A673 (cell line): ENCODE results near the gene PLEKHM1. TPM values are rescaled to one million over a fixed set of nuclear protein-coding genes. Genes with fewer than 3 reads are reported as not detected.
"Not testable (repeated sequence)": the region's sequence is repeated elsewhere in the genome, so short reads cannot be mapped to it uniquely, and the experiment has no call there.

Source experiments
- BruUV-seq: library from RNA; stranded (reverse); fragments of 400-500 nt; replicated peaks from 2 replicates; lab custom pipeline; 2021; lab: Mats Ljungman, UMichigan
- CTCF ChIA-PET: fragments of 300-600 bp; sonication (Branson Sonifier 250); formaldehyde crosslinking; loops from one replicate; lab custom pipeline; 2022; ENCODE audit warnings: antibody characterized with exemption; lab: Charles Lee
- POLR2A ChIA-PET: fragments of 300-600 bp; sonication (Branson Sonifier 250); formaldehyde crosslinking; loops from one replicate; lab custom pipeline; 2022; ENCODE audit warnings: antibody characterized with exemption; ENCODE audit not compliant: low non-redundant PET; lab: Charles Lee
- DNase-seq: peaks from one replicate; pipeline ENCODE4 v3.0.0-alpha.2; 2015; ENCODE audit warnings: low spot score
- H3K27ac ChIP-seq: fragments of 200-600 bp; sonication (generic); 2 replicates; pipeline ENCODE4 v1.5.1; 2016; ENCODE audit warnings: mixed run types, low read depth, mild to moderate bottlenecking, mixed read lengths, antibody characterized with exemption, low read length; ENCODE audit not compliant: poor library complexity, severe bottlenecking
- H3K27me3 ChIP-seq: fragments of 200-600 bp; sonication (generic); replicated peaks from 2 replicates; pipeline ENCODE4 v1.6.1; 2017; ENCODE audit warnings: mixed run types, low read depth, mild to moderate bottlenecking, mixed read lengths, antibody characterized with exemption, low read length; ENCODE audit not compliant: insufficient read depth, poor library complexity
- H3K36me3 ChIP-seq: fragments of 200-600 bp; sonication (generic); 2 replicates; pipeline ENCODE4 v1.6.1; 2016; ENCODE audit warnings: mixed run types, mild to moderate bottlenecking, mixed read lengths, antibody characterized with exemption, low read length; ENCODE audit not compliant: insufficient read depth, poor library complexity, severe bottlenecking
- H3K4me1 ChIP-seq: fragments of 200-600 bp; sonication (generic); 2 replicates; pipeline ENCODE4 v1.6.1; 2017; ENCODE audit warnings: mixed run types, mild to moderate bottlenecking, mixed read lengths, antibody characterized with exemption, low read length; ENCODE audit not compliant: insufficient read depth, poor library complexity, severe bottlenecking
- H3K4me3 ChIP-seq: fragments of 200-600 bp; sonication (generic); 2 replicates; pipeline ENCODE4 v1.5.1; 2016; ENCODE audit warnings: low read depth, mixed run types, mild to moderate bottlenecking, mixed read lengths, low read length; ENCODE audit not compliant: poor library complexity, severe bottlenecking
- H3K9me3 ChIP-seq: fragments of 200-600 bp; sonication (generic); 2 replicates; pipeline ENCODE4 v1.6.1; 2016; ENCODE audit warnings: mixed run types, low read depth, mild to moderate bottlenecking, mixed read lengths, antibody characterized with exemption, low read length; ENCODE audit not compliant: poor library complexity, severe bottlenecking
- intact Hi-C: fragments of 100-400 bp; cut with micrococcal nuclease; formaldehyde crosslinking; loops from one replicate; pipeline ENCODE4 v1.10.0; 2022; ENCODE audit not compliant: unreplicated experiment
- total RNA-seq: library from RNA; stranded (reverse); gene quantifications from 2 replicates; pipeline ENCODE4 v1.2.3, GENCODE V29; 2021

Gene PLEKHM1
- total RNA-seq, 1 experiment from 2014 or later, result 11.9 TPM

- POLR2A ChIA-PET, H3K36me3 ChIP-seq, H3K27ac ChIP-seq, H3K9me3 ChIP-seq, DNase-seq, H3K4me1 ChIP-seq, BruUV-seq, H3K27me3 ChIP-seq, H3K4me3 ChIP-seq, intact Hi-C loops, CTCF ChIA-PET: not testable (repeated sequence)
Measured at GRCh38 chr17:45498377-45498776, 7.9 kb upstream of the PLEKHM1 start.

GRCh38 chr17:45497449-45497848 is 6.9 kb upstream of the PLEKHM1 start:
- DNase-seq, POLR2A ChIA-PET, H3K4me3 ChIP-seq, H3K36me3 ChIP-seq, BruUV-seq, H3K27ac ChIP-seq, H3K4me1 ChIP-seq, intact Hi-C loops, CTCF ChIA-PET, H3K27me3 ChIP-seq, H3K9me3 ChIP-seq: not testable (repeated sequence)

GRCh38 chr17:45496507-45496906 is 6.0 kb upstream of the PLEKHM1 start:
- BruUV-seq, H3K27ac ChIP-seq, H3K9me3 ChIP-seq, H3K27me3 ChIP-seq, DNase-seq, POLR2A ChIA-PET, H3K4me1 ChIP-seq, intact Hi-C loops, CTCF ChIA-PET, H3K36me3 ChIP-seq, H3K4me3 ChIP-seq: not testable (repeated sequence)

- DNase-seq, POLR2A ChIA-PET, H3K27me3 ChIP-seq, H3K4me1 ChIP-seq, intact Hi-C loops, CTCF ChIA-PET, H3K27ac ChIP-seq, H3K36me3 ChIP-seq, H3K9me3 ChIP-seq, H3K4me3 ChIP-seq, BruUV-seq: not testable (repeated sequence)
Measured at GRCh38 chr17:45494556-45494955, 4.0 kb upstream of the PLEKHM1 start.

GRCh38 chr17:45492156-45492555 is 1.6 kb upstream of the PLEKHM1 start:
- POLR2A ChIA-PET, BruUV-seq, CTCF ChIA-PET: not testable (repeated sequence)

GRCh38 chr17:45490198-45490597 is 323 bp downstream of the PLEKHM1 start:
- H3K9me3 ChIP-seq, H3K4me1 ChIP-seq, H3K36me3 ChIP-seq, H3K27ac ChIP-seq, intact Hi-C loops, H3K27me3 ChIP-seq, POLR2A ChIA-PET, BruUV-seq, DNase-seq, CTCF ChIA-PET: not testable (repeated sequence)
- H3K4me3 ChIP-seq, result peak overlapping the region; percentile 48

More at GRCh38 chr17:45492156-45492555, 1.6 kb upstream of the PLEKHM1 start:
- DNase-seq, H3K36me3 ChIP-seq, H3K27ac ChIP-seq, H3K9me3 ChIP-seq, H3K4me3 ChIP-seq, intact Hi-C loops, H3K27me3 ChIP-seq, H3K4me1 ChIP-seq: not testable (repeated sequence)

GRCh38 chr17:45487704-45488103 is 2.8 kb downstream of the PLEKHM1 start:
- H3K4me1 ChIP-seq, result not testable (repeated sequence)

GRCh38 chr17:45483591-45484216 is 6.8 kb downstream of the PLEKHM1 start:
- H3K4me3 ChIP-seq, POLR2A ChIA-PET, CTCF ChIA-PET, H3K36me3 ChIP-seq, H3K27ac ChIP-seq, H3K4me1 ChIP-seq, H3K9me3 ChIP-seq, H3K27me3 ChIP-seq, DNase-seq, intact Hi-C loops, BruUV-seq: not testable (repeated sequence)

More at GRCh38 chr17:45487704-45488103, 2.8 kb downstream of the PLEKHM1 start:
- POLR2A ChIA-PET, H3K27ac ChIP-seq, H3K36me3 ChIP-seq, BruUV-seq, intact Hi-C loops, H3K4me3 ChIP-seq, H3K9me3 ChIP-seq, H3K27me3 ChIP-seq, CTCF ChIA-PET: not testable (repeated sequence)
- peak; percentile 62 for DNase-seq
